Sigmoid colon (tissue), 7 donors: ENCODE measurements around the gene MGAT3. TPM values are rescaled to one million over a fixed set of nuclear protein-coding genes. Genes with fewer than 3 reads are reported as not detected.

Experiments used
- DNase-seq: peaks from one replicate; pipeline ENCODE4 v3.0.0-alpha.2; 2019
- H3K27ac ChIP-seq, 4 donors: fragments of 200-600 bp; sonication (generic); one replicate each; pipeline ENCODE4 v1.5.1; 2016 to 2019; ENCODE audit warnings: mild to moderate bottlenecking in 1 of 4
- H3K27me3 ChIP-seq, 3 donors: fragments of 200-600 bp; sonication (generic); one replicate each; pipeline ENCODE4 v1.5.1; 2019; ENCODE audit warnings: mild to moderate bottlenecking in 1 of 3
- H3K36me3 ChIP-seq, 4 donors: fragments of 200-600 bp; sonication (generic); one replicate each; pipeline ENCODE4 v1.5.1; 2016 to 2019
- H3K4me1 ChIP-seq, 4 donors: fragments of 200-600 bp; sonication (generic); one replicate each; pipeline ENCODE4 v1.5.1; 2017 to 2019
- H3K4me3 ChIP-seq, 4 donors: fragments of 200-600 bp; sonication (generic); one replicate each; pipeline ENCODE4 v1.5.1; 2017 to 2019; ENCODE audit warnings: mild to moderate bottlenecking in 2 of 4, moderate library complexity in 1 of 4
- H3K9me3 ChIP-seq, 4 donors: fragments of 200-600 bp in 3 of 4; sonication (generic) in 3 of 4; one replicate each; pipeline versions ENCODE4 v1.5.1 to v1.6.1; 2013 to 2019
- EP300 ChIP-seq, 4 donors: sonication (generic); formaldehyde crosslinking; IDR thresholded peaks; one replicate each; pipeline ENCODE4 v1.6.1; 2017; ENCODE audit warnings: antibody characterized with exemption in 4 of 4
- POLR2A ChIP-seq, 2 donors: fragments of 450-650 bp; IDR thresholded peaks; one replicate each; pipeline ENCODE4 v1.6.1; 2016; ENCODE audit warnings: antibody characterized with exemption in 2 of 2, mild to moderate bottlenecking in 2 of 2, moderate library complexity in 2 of 2
- POLR2AphosphoS5 ChIP-seq, 4 donors: sonication (generic); formaldehyde crosslinking; IDR thresholded peaks; one replicate each; pipeline ENCODE4 v1.6.1; 2017; ENCODE audit warnings: antibody characterized with exemption in 4 of 4
- WGBS, 2 donors: extraction: QIAGEN DNeasy Blood & Tissue Kit; methylation state at CpG; one replicate each; pipeline ENCODE4 v1.1.7; 2013; 5-methylcytosine and 5-hydroxymethylcytosine counted together
- intact Hi-C: fragments of 100-400 bp; cut with DNase I; formaldehyde crosslinking; loops from one replicate; pipeline ENCODE4 v1.15.1; 2023
- polyA plus RNA-seq, 3 donors: library from polyadenylated mRNA; stranded (reverse); fragments of 200-250 nt; gene quantifications; one replicate each; pipeline ENCODE4 v1.2.3, GENCODE V29; 2013
- total RNA-seq, 4 donors: library from RNA; depleted of rRNA; stranded (reverse); fragments of >200 nt; gene quantifications; one replicate each; pipeline ENCODE4 v1.1.0, GENCODE V29; 2016
- TF ChIP-seq, protein P1 (sequence below), 4 experiments: fragments of 450-650 bp in 3 of 4; fragments of 200-600 bp in 1 of 4; IDR thresholded peaks; one replicate each; pipeline ENCODE4 v1.5.1; 2016 to 2019; ENCODE audit warnings: antibody characterized with exemption in 4 of 4, mild to moderate bottlenecking in 3 of 4, moderate library complexity in 2 of 4
- donor health status: healthy with polysubstance abuse.
- donor health status: Bipolar disorder and iron deficiency.
- donor health status: healthy.

The MGAT3 gene
- total and polyA plus RNA-seq, 7 donors, result 0.60 to 8.1 (median 1.1) TPM

DNA sequence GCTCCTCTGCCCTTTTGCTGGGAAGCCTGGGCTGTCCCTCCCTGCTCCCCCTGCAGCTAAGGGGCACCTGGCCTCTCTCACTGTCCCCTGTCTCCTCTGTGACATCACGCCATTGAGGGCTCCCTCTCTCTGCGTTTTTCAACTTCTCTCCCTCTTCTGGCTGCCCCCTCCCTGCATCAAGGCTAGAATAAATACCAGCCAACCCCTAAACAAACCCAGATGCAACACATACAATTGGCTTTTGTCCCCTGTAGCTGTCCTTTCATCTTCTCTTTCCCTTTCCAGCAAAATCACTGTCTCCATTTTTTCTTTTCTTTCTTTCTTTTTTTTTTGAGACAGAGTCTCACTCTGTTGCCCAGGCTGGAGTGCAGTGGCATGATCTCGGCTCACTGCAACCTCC lies 42.0 kb downstream of the MGAT3 start:
- H3K9me3 ChIP-seq, result no peaks in the 10 kb centered on the region
- H3K36me3 ChIP-seq, result no peaks in the 10 kb centered on the region
- intact Hi-C loops, result no loop called here
- TF ChIP-seq POLR2AphosphoS5 (IDR thresholded peaks at IDR 0.05), result no peak
- TF ChIP-seq EP300 (IDR thresholded peaks at IDR 0.05), result no peak
- TF ChIP-seq, protein P1, sequence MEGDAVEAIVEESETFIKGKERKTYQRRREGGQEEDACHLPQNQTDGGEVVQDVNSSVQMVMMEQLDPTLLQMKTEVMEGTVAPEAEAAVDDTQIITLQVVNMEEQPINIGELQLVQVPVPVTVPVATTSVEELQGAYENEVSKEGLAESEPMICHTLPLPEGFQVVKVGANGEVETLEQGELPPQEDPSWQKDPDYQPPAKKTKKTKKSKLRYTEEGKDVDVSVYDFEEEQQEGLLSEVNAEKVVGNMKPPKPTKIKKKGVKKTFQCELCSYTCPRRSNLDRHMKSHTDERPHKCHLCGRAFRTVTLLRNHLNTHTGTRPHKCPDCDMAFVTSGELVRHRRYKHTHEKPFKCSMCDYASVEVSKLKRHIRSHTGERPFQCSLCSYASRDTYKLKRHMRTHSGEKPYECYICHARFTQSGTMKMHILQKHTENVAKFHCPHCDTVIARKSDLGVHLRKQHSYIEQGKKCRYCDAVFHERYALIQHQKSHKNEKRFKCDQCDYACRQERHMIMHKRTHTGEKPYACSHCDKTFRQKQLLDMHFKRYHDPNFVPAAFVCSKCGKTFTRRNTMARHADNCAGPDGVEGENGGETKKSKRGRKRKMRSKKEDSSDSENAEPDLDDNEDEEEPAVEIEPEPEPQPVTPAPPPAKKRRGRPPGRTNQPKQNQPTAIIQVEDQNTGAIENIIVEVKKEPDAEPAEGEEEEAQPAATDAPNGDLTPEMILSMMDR (IDR thresholded peaks at IDR 0.05), result no peak
- TF ChIP-seq POLR2A (IDR thresholded peaks at IDR 0.05), result no peak
- H3K4me3 ChIP-seq, result no peak overlapping the region
- peaks cover 0 to 32% (median 25%) of the 10 kb centered on the region in 4 donors for H3K4me1 ChIP-seq
- no peaks in the 10 kb centered on the region for H3K27me3 ChIP-seq
- DNase-seq, result no peak
- H3K27ac ChIP-seq, result peak overlapping the region in 1 of 4 donors; percentile 0
- 41 to 61% methylated on average over 3 of the region's 3 CpGs for WGBS, 2 donors

- peaks cover 0 to 39% (median 32%) of the 10 kb centered on the region in 4 donors for H3K4me1 ChIP-seq
- no peak overlapping the region for H3K4me3 ChIP-seq
- peak overlapping the region in 1 of 4 donors; percentile 88 for H3K27ac ChIP-seq
- H3K36me3 ChIP-seq, result peaks cover 7 to 13% (median 11%) of the 10 kb centered on the region in 4 donors
- no peak for DNase-seq
- no peak for TF ChIP-seq EP300 (IDR thresholded peaks at IDR 0.05)
- TF ChIP-seq POLR2A (IDR thresholded peaks at IDR 0.05), result no peak
- TF ChIP-seq POLR2AphosphoS5 (IDR thresholded peaks at IDR 0.05), result no peak
- TF ChIP-seq, protein P1 (IDR thresholded peaks at IDR 0.05), result no peak
- 90 to 91% methylated on average over 6 of the region's 6 CpGs for WGBS, 2 donors
- H3K27me3 ChIP-seq, result no peaks in the 10 kb centered on the region
- no peaks in the 10 kb centered on the region for H3K9me3 ChIP-seq
- intact Hi-C loops, result no loop called here
Measured at GRCh38 chr22:39500101-39500500, 43.3 kb downstream of the MGAT3 start.

- H3K27ac ChIP-seq, result peak overlapping the region; percentile 74 to 95 (median 84)
- H3K4me3 ChIP-seq, result peak overlapping the region; percentile 95 to 100 (median 100)
- H3K36me3 ChIP-seq, result peaks cover 14 to 28% (median 23%) of the 10 kb centered on the region in 4 donors
- intact Hi-C loops, result loop anchor here (2.0 kb wide), 1 partner anchor 17 kb away; no protein-coding TSS in a partner anchor
- WGBS, 2 donors, result 35 to 47% methylated on average over 13 of the region's 13 CpGs
- H3K4me1 ChIP-seq, result peaks cover 0 to 42% (median 30%) of the 10 kb centered on the region in 4 donors
- H3K27me3 ChIP-seq, result no peaks in the 10 kb centered on the region
- H3K9me3 ChIP-seq, result no peaks in the 10 kb centered on the region
- no peak for TF ChIP-seq POLR2A (IDR thresholded peaks at IDR 0.05)
- no peak for TF ChIP-seq POLR2AphosphoS5 (IDR thresholded peaks at IDR 0.05)
- no peak for TF ChIP-seq EP300 (IDR thresholded peaks at IDR 0.05)
- TF ChIP-seq, protein P1 (IDR thresholded peaks at IDR 0.05), result no peak
- DNase-seq, result no peak
Measured at GRCh38 chr22:39501644-39502108, 44.9 kb downstream of the MGAT3 start.

- H3K27me3 ChIP-seq, result no peaks in the 10 kb centered on the region
- no peaks in the 10 kb centered on the region for H3K9me3 ChIP-seq
- peak within 1 kb of the TSS; percentile 95 to 100 (median 100) for H3K4me3 ChIP-seq
- WGBS, 2 donors, result 1% methylated on average over 58 of the region's 58 CpGs
- peaks cover 14 to 34% (median 23%) of the 10 kb centered on the region in 4 donors for H3K36me3 ChIP-seq
- peaks cover 0 to 42% (median 29%) of the 10 kb centered on the region in 4 donors for H3K4me1 ChIP-seq
- TF ChIP-seq, protein P1 (IDR thresholded peaks at IDR 0.05), result no peak
- TF ChIP-seq POLR2AphosphoS5 (IDR thresholded peaks at IDR 0.05) (peak; percentile 76 to 87 (median 85)), POLR2A (IDR thresholded peaks at IDR 0.05) (peak; percentile 29 to 45), EP300 (IDR thresholded peaks at IDR 0.05) (peak in 1 of 4 donors; percentile 39)
- peak within 1 kb of the TSS; percentile 74 to 95 (median 84) for H3K27ac ChIP-seq
- DNase-seq, result peak; percentile 99
- intact Hi-C loops, result loop anchor here (2.0 kb wide), 1 partner anchor 17 kb away; no protein-coding TSS in a partner anchor
Measured at GRCh38 chr22:39502109-39502788, 45.4 kb downstream of the MGAT3 start, which contains the start of gene MIEF1. MIEF1 (plus strand) TSS chr22:39502290; CDS start chr22:39511295, 9,005 bp downstream.
